Upper lobe of left lung (tissue), 6 donors: Measurements from ENCODE around the gene DACH1. TPM values are rescaled to one million over a fixed set of nuclear protein-coding genes. Genes with fewer than 3 reads are reported as not detected.

Experiments
- ATAC-seq, 2 donors: fragments of 200-7000 bp; cut with Tn5 transposase; one replicate each; pipeline ENCODE4 v1.9.1; 2022; ENCODE audit warnings: mild to moderate bottlenecking in 2 of 2, moderate library complexity in 2 of 2; ENCODE audit not compliant: low FRiP score in 2 of 2
- DNase-seq, 2 donors: peaks; one replicate each; pipeline ENCODE4 v3.0.0-alpha.2; 2019 to 2020
- H3K27ac ChIP-seq, 4 donors: fragments of 200-600 bp; sonication (generic); one replicate each; pipeline ENCODE4 v1.5.1; 2016 to 2019
- H3K27me3 ChIP-seq, 4 donors: fragments of 200-600 bp; sonication (generic); one replicate each; pipeline ENCODE4 v1.5.1; 2017 to 2019
- H3K36me3 ChIP-seq, 4 donors: fragments of 200-600 bp; sonication (generic); one replicate each; pipeline ENCODE4 v1.5.1; 2016 to 2019
- H3K4me1 ChIP-seq, 4 donors: fragments of 200-600 bp; sonication (generic); one replicate each; pipeline ENCODE4 v1.5.1; 2018 to 2019
- H3K4me3 ChIP-seq, 4 donors: fragments of 200-600 bp; sonication (generic); one replicate each; pipeline ENCODE4 v1.5.1; 2017 to 2019; ENCODE audit warnings: mild to moderate bottlenecking in 2 of 4, moderate library complexity in 1 of 4
- H3K9me3 ChIP-seq, 4 donors: fragments of 200-600 bp; sonication (generic); one replicate each; pipeline ENCODE4 v1.5.1; 2018 to 2019
- CTCF ChIP-seq, 6 experiments: fragments of 450-650 bp in 4 of 6; fragments of 200-600 bp in 2 of 6; sonication (generic) in 2 of 6; IDR thresholded peaks; one replicate each; pipeline ENCODE4 v1.5.1; 2016 to 2019; ENCODE audit warnings: antibody characterized with exemption in 6 of 6
- EP300 ChIP-seq, 4 donors: sonication (generic); formaldehyde crosslinking; IDR thresholded peaks; one replicate each; pipeline ENCODE4 v1.5.1; 2017; ENCODE audit warnings: antibody characterized with exemption in 4 of 4, control low read depth in 2 of 4
- POLR2A ChIP-seq, 4 donors: fragments of 450-650 bp; IDR thresholded peaks; one replicate each; pipeline ENCODE4 v1.5.1; 2016 to 2017; ENCODE audit warnings: antibody characterized with exemption in 4 of 4, mild to moderate bottlenecking in 2 of 4
- POLR2AphosphoS5 ChIP-seq, 2 donors: sonication (generic); formaldehyde crosslinking; IDR thresholded peaks; one replicate each; pipeline ENCODE4 v1.5.1; 2017; ENCODE audit warnings: antibody characterized with exemption in 2 of 2
- WGBS, 2 donors: methylation state at CpG; one replicate each; pipeline ENCODE4 v1.1.5; 2017 to 2018; 5-methylcytosine and 5-hydroxymethylcytosine counted together
- total RNA-seq, 6 donors: library from RNA; depleted of rRNA in 4 of 6; stranded (reverse); fragments of >200 nt in 4 of 6; gene quantifications; one replicate each; pipeline versions ENCODE4 v1.1.0 to v1.2.1, GENCODE V29; 2016 to 2021
- donor health status: DM: no; HTN: no; CAD: no; lungs with moderate emphysema.
- donor health status: DM: no; HTN: yes; CAD: no; lungs with severe emphysema.

The DACH1 gene
- total RNA-seq, 6 donors from 2014 or later = 4.7 to 10.5 (median 6.7) TPM

- no peaks in the 10 kb centered on the region for H3K9me3 ChIP-seq
- WGBS, 2 donors = 38 to 41% methylated on average over 3 of the region's 3 CpGs
- no peaks in the 10 kb centered on the region for H3K36me3 ChIP-seq
- no peak for ATAC-seq
- H3K27me3 ChIP-seq = no peaks in the 10 kb centered on the region
- DNase-seq = no peak
- no peak overlapping the region for H3K27ac ChIP-seq
- peaks cover 0 to 3% (median 0%) of the 10 kb centered on the region in 4 donors for H3K4me1 ChIP-seq
- H3K4me3 ChIP-seq = no peak overlapping the region
- TF ChIP-seq CTCF (IDR thresholded peaks at IDR 0.05) = no peak
These were observed 418.8 kb downstream of the DACH1 start for GRCh38 chr13:71448080-71448630.

GRCh38 chr13:71437704-71438103, 429.3 kb downstream of the DACH1 start:
- H3K27me3 ChIP-seq = no peaks in the 10 kb centered on the region
- 72 to 80% methylated on average over 1 of the region's 1 CpG for WGBS, 2 donors
- H3K4me3 ChIP-seq = no peak overlapping the region
- DNase-seq (no peak), ATAC-seq (no peak)
- no peak overlapping the region for H3K27ac ChIP-seq
- no peaks in the 10 kb centered on the region for H3K36me3 ChIP-seq
- H3K4me1 ChIP-seq = no peaks in the 10 kb centered on the region
- no peaks in the 10 kb centered on the region for H3K9me3 ChIP-seq
- TF ChIP-seq POLR2A (IDR thresholded peaks at IDR 0.05) (no peak), POLR2AphosphoS5 (IDR thresholded peaks at IDR 0.05) (no peak), CTCF (IDR thresholded peaks at IDR 0.05) (no peak), EP300 (IDR thresholded peaks at IDR 0.05) (no peak)

- DNase-seq = no peak
- 79 to 83% methylated on average over 4 of the region's 4 CpGs for WGBS, 2 donors
- no peaks in the 10 kb centered on the region for H3K9me3 ChIP-seq
- no peak overlapping the region for H3K4me3 ChIP-seq
- H3K36me3 ChIP-seq = no peaks in the 10 kb centered on the region
- no peak for ATAC-seq
- TF ChIP-seq POLR2A (IDR thresholded peaks at IDR 0.05) (no peak), CTCF (IDR thresholded peaks at IDR 0.05) (no peak)
- H3K4me1 ChIP-seq = no peaks in the 10 kb centered on the region
- H3K27ac ChIP-seq = no peak overlapping the region
- no peaks in the 10 kb centered on the region for H3K27me3 ChIP-seq
These were observed 436.3 kb downstream of the DACH1 start for GRCh38 chr13:71430681-71431080.

GRCh38 chr13:71417205-71417604, 449.8 kb downstream of the DACH1 start:
- no peak overlapping the region for H3K27ac ChIP-seq
- no peaks in the 10 kb centered on the region for H3K27me3 ChIP-seq
- DNase-seq = no peak
- no peaks in the 10 kb centered on the region for H3K36me3 ChIP-seq
- ATAC-seq = no peak
- H3K9me3 ChIP-seq = peaks cover 0 to 4% (median 0%) of the 10 kb centered on the region in 4 donors
- H3K4me1 ChIP-seq = no peaks in the 10 kb centered on the region
- no peak overlapping the region for H3K4me3 ChIP-seq
- TF ChIP-seq POLR2AphosphoS5 (IDR thresholded peaks at IDR 0.05) (no peak), EP300 (IDR thresholded peaks at IDR 0.05) (no peak), POLR2A (IDR thresholded peaks at IDR 0.05) (no peak), CTCF (IDR thresholded peaks at IDR 0.05) (no peak)

DNA sequence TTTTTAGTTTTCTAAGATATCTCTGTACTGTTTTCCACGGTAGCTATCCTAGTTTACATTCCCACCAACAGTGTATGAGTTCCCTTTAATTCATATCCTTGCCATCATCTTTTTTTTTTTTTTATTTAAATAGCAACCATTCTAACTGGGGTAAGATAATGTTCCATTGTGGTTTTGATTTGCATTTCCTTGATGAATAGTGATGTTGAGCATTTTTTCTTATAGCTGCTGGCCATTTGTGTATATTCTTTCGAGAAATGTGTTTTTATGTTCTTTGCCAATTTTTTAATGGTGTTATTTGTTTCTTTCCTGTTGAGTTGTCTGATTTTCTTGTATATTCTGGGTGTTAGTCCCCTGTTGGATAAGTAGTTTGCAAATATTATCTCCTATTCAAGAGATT, 454.8 kb downstream of the DACH1 start:
- Histone ChIP-seq H3K27ac (no peak overlapping the region), H3K4me1 (no peaks in the 10 kb centered on the region), H3K9me3 (peaks cover 0 to 4% (median 0%) of the 10 kb centered on the region in 4 donors), H3K4me3 (no peak overlapping the region), H3K27me3 (no peaks in the 10 kb centered on the region), H3K36me3 (no peaks in the 10 kb centered on the region)
- ATAC-seq (no peak), DNase-seq (no peak)
- TF ChIP-seq EP300 (IDR thresholded peaks at IDR 0.05) = no peak
- TF ChIP-seq POLR2AphosphoS5 (IDR thresholded peaks at IDR 0.05) = no peak
- no peak for TF ChIP-seq CTCF (IDR thresholded peaks at IDR 0.05)
- no peak for TF ChIP-seq POLR2A (IDR thresholded peaks at IDR 0.05)
- WGBS, 2 donors = 65 to 71% methylated on average over 2 of the region's 2 CpGs
